ENCODE measurements around the gene BLOC1S3. TPM values are rescaled to one million over a fixed set of nuclear protein-coding genes. Genes with fewer than 3 reads are reported as not detected.

The BLOC1S3 gene
- total and polyA plus RNA-seq, 2 of the 13 experiments (the other 11 are each of a cell fraction or from before 2014, with no cell fraction given) = 4.3 to 4.8 TPM

- TF ChIP-seq HMGXB4 (CRISPR knock-in tag; IDR thresholded peaks at IDR 0.05; ENCODE audit: borderline replicate concordance in 1 of 2, low read depth in 1 of 2) (peak in 1 of 2 experiments; percentile 46; a peak in 1 of 4 replicates), RFXANK (CRISPR knock-in tag; IDR thresholded peaks at IDR 0.05) (no peak), TRIM24 (CRISPR knock-in tag; IDR thresholded peaks at IDR 0.05) (no peak), TP53 (CRISPR knock-in tag; conservative IDR thresholded peaks at IDR 0.05) (no peak), ZNF382 (CRISPR knock-in tag; IDR thresholded peaks at IDR 0.05; ENCODE audit: borderline replicate concordance) (no peak), IKZF1 (IDR thresholded peaks at IDR 0.05) (no peak), MED1 (CRISPR knock-in tag; IDR thresholded peaks at IDR 0.05) (no peak), REL (CRISPR knock-in tag; conservative IDR thresholded peaks at IDR 0.05) (no peak), MAFK (conservative IDR thresholded peaks at IDR 0.05 in 1 of 2, IDR thresholded peaks at IDR 0.05 in 1 of 2; ENCODE audit: low read length in 2 of 2) (no peak), ZNF296 (CRISPR knock-in tag; conservative IDR thresholded peaks at IDR 0.05) (no peak), RXRB (CRISPR knock-in tag; IDR thresholded peaks at IDR 0.05; ENCODE audit: borderline replicate concordance) (no peak), IRX3 (CRISPR knock-in tag; IDR thresholded peaks at IDR 0.05; ENCODE audit: borderline replicate concordance, low read depth) (no peak), CSRNP1 (CRISPR knock-in tag; IDR thresholded peaks at IDR 0.05) (no peak), ZNF180 (CRISPR knock-in tag; IDR thresholded peaks at IDR 0.05; ENCODE audit: borderline replicate concordance, low read depth) (no peak), GMEB2 (CRISPR knock-in tag; IDR thresholded peaks at IDR 0.05; ENCODE audit: low read depth) (no peak), ZNF678 (CRISPR knock-in tag; IDR thresholded peaks at IDR 0.05) (no peak), HNRNPK (IDR thresholded peaks at IDR 0.05; ENCODE audit: low read depth, low read length, poor library complexity, severe bottlenecking) (no peak), CHD2 (IDR thresholded peaks at IDR 0.05; ENCODE audit: low read depth, low read length) (no peak), NR2F2 (IDR thresholded peaks at IDR 0.05; ENCODE audit: borderline replicate concordance, low read depth) (no peak), PTBP1 (IDR thresholded peaks at IDR 0.05; ENCODE audit: low read depth, low read length, poor library complexity, severe bottlenecking) (no peak), RAD51 (IDR thresholded peaks at IDR 0.05; ENCODE audit: borderline replicate concordance) (no peak), FIP1L1 (IDR thresholded peaks at IDR 0.05; ENCODE audit: borderline replicate concordance, insufficient read depth, low read depth, low read length) (no peak)
These were observed 47.5 kb upstream of the BLOC1S3 start (continued) for GRCh38 chr19:45130888-45131615.

Data from HepG2 (cell line).